Smooth muscle cell (in vitro differentiated cells): ENCODE measurements around the gene EIF4G1. TPM values are rescaled to one million over a fixed set of nuclear protein-coding genes. Genes with fewer than 3 reads are reported as not detected.
A peak's percentile ranks its signal among the peaks of the same experiment; 100 is the strongest.

Experiments used
- DNase-seq: peaks from one replicate; lab custom pipeline; 2025; ENCODE audit not compliant: unreplicated experiment; lab: John Stamatoyannopoulos, UW
- H2AFZ ChIP-seq: fragments of 200-600 bp; sonication (generic); 2 replicates; pipeline ENCODE4 v1.6.0; 2016; ENCODE audit warnings: antibody characterized with exemption, low read depth, mild to moderate bottlenecking
- H3F3A ChIP-seq: fragments of 200-600 bp; sonication (generic); 2 replicates; pipeline ENCODE4 v1.6.0; 2017; ENCODE audit warnings: antibody characterized with exemption, low read depth
- H3K27ac ChIP-seq: fragments of 200-600 bp; sonication (generic); 2 replicates; pipeline ENCODE4 v1.5.1; 2016; ENCODE audit warnings: low read depth, mild to moderate bottlenecking
- H3K27me3 ChIP-seq: fragments of 200-600 bp; sonication (generic); 2 replicates; pipeline ENCODE4 v1.6.1; 2016; ENCODE audit warnings: low read depth, mild to moderate bottlenecking
- H3K36me3 ChIP-seq: fragments of 200-600 bp; sonication (generic); 2 replicates; pipeline ENCODE4 v1.5.1; 2016; ENCODE audit warnings: low read depth
- H3K4me1 ChIP-seq: fragments of 200-600 bp; sonication (generic); 2 replicates; pipeline ENCODE4 v1.5.1; 2016; ENCODE audit warnings: low read depth
- H3K4me2 ChIP-seq: fragments of 200-600 bp; sonication (generic); 2 replicates; pipeline ENCODE4 v1.6.0; 2016; ENCODE audit warnings: mild to moderate bottlenecking
- H3K4me3 ChIP-seq: fragments of 200-600 bp; sonication (generic); 2 replicates; pipeline ENCODE4 v1.5.1; 2016; ENCODE audit warnings: mild to moderate bottlenecking
- H3K79me2 ChIP-seq: fragments of 200-600 bp; sonication (generic); 2 replicates; pipeline ENCODE4 v1.6.0; 2016; ENCODE audit warnings: low read depth, mild to moderate bottlenecking
- H3K9ac ChIP-seq: fragments of 200-600 bp; sonication (generic); 2 replicates; pipeline ENCODE4 v1.6.0; 2016; ENCODE audit warnings: low read depth
- H3K9me3 ChIP-seq: fragments of 200-600 bp; sonication (generic); replicated peaks from 2 replicates; pipeline ENCODE4 v1.5.1; 2016; ENCODE audit warnings: low read depth
- H4K20me1 ChIP-seq: fragments of 200-600 bp; sonication (generic); 2 replicates; pipeline ENCODE4 v1.6.0; 2016; ENCODE audit warnings: low read depth
- CTCF ChIP-seq: fragments of 200-600 bp; sonication (generic); IDR thresholded peaks from 2 replicates; pipeline ENCODE4 v1.5.1; 2017; ENCODE audit warnings: borderline replicate concordance, mild to moderate bottlenecking, antibody characterized with exemption; ENCODE audit not compliant: insufficient read depth, poor library complexity, severe bottlenecking
- WGBS: methylation state at CpG from one replicate; pipeline ENCODE4 v1.1.7; 2016; ENCODE audit warnings: low lambda C conversion rate; 5-methylcytosine and 5-hydroxymethylcytosine counted together
- polyA plus RNA-seq: library from polyadenylated mRNA; unstranded; fragments of >200 nt; fragmentation: Nextera tagmentation; extraction: Ambion mirVana; gene quantifications from 2 replicates; pipeline ENCODE4 v1.2.1, GENCODE V29; 2016
- total RNA-seq: library from RNA; depleted of rRNA; stranded (reverse); fragments of >200 nt; gene quantifications from 2 replicates; pipeline ENCODE4 v1.2.3, GENCODE V29; 2014

Gene EIF4G1
- total and polyA plus RNA-seq, 2 experiments from 2014 or later, result 171 to 198 TPM

DNA sequence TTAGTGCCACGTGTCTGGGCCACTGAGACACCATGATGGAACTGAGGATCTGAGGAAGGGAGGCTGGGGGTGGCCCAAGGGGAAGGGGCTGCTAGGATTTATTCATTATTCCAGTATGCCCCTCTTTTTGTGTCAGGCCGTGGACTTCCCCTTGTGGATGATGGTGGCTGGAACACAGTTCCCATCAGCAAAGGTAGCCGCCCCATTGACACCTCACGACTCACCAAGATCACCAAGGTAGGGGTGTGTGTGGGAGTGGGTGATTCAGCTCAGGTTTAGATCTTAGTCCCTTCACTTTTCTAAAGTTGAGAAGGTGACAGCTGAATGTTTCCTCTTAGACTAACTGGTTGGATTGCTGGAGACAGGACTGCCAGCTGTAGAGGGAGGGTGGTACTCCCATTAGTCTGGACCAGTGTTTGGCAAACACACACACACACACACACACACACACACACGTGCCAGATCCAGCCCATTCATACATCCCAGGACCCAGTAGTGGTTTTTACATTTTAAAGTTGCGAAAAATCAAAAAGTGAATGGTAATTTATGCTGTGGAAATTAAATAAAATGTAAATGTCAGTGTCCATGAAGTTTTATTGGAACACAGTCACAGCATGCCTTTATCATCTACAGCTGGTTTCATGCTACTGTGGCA lies 11.4 kb downstream of the EIF4G1 start:
- Histone ChIP-seq H3K27ac (peak overlapping the region; percentile 28), H3K79me2 (peaks cover 67% of the 10 kb centered on the region), H3K4me1 (no peaks in the 10 kb centered on the region), H3K27me3 (no peaks in the 10 kb centered on the region), H3K36me3 (peaks cover 40% of the 10 kb centered on the region), H3K9me3 (no peaks in the 10 kb centered on the region), H2AFZ (no peak overlapping the region), H3K4me2 (no peak overlapping the region), H3F3A (peaks cover 27% of the 10 kb centered on the region), H3K9ac (no peak overlapping the region), H3K4me3 (no peak overlapping the region), H4K20me1 (peaks cover 99% of the 10 kb centered on the region)
- WGBS, result 91% methylated on average over 6 of the region's 6 CpGs
- no peak for DNase-seq
- no peak for TF ChIP-seq CTCF

GRCh38 chr3:184327171-184327570 lies 12.8 kb downstream of the EIF4G1 start:
- no peak for TF ChIP-seq CTCF
- Histone ChIP-seq H2AFZ (no peak overlapping the region), H3K27me3 (no peaks in the 10 kb centered on the region), H3K9me3 (no peaks in the 10 kb centered on the region), H3K79me2 (peaks cover 60% of the 10 kb centered on the region), H3K27ac (no peak overlapping the region), H3K4me2 (no peak overlapping the region), H3K36me3 (peaks cover 44% of the 10 kb centered on the region), H3K4me3 (no peak overlapping the region), H4K20me1 (peaks cover 99% of the 10 kb centered on the region), H3F3A (peaks cover 40% of the 10 kb centered on the region), H3K9ac (no peak overlapping the region), H3K4me1 (no peaks in the 10 kb centered on the region)
- no peak for DNase-seq
- WGBS, result 96% methylated on average over 21 of the region's 21 CpGs

GRCh38 chr3:184328516-184328915 lies 14.1 kb downstream of the EIF4G1 start:
- TF ChIP-seq CTCF, result no peak
- no peak overlapping the region for H3K27ac ChIP-seq
- H3K9me3 ChIP-seq, result no peaks in the 10 kb centered on the region
- H2AFZ ChIP-seq, result no peak overlapping the region
- H3K36me3 ChIP-seq, result peaks cover 34% of the 10 kb centered on the region
- no peak overlapping the region for H3K4me2 ChIP-seq
- H3K4me3 ChIP-seq, result no peak overlapping the region
- H3K27me3 ChIP-seq, result no peaks in the 10 kb centered on the region
- 48% methylated on average over 3 of the region's 3 CpGs for WGBS
- no peak overlapping the region for H3K9ac ChIP-seq
- H3F3A ChIP-seq, result peaks cover 54% of the 10 kb centered on the region
- peaks cover 99% of the 10 kb centered on the region for H4K20me1 ChIP-seq
- no peaks in the 10 kb centered on the region for H3K4me1 ChIP-seq
- peaks cover 51% of the 10 kb centered on the region for H3K79me2 ChIP-seq
- DNase-seq, result no peak
